ENCODE data around the gene IGSF5.
"Not testable (repeated sequence)": the region's sequence is repeated elsewhere in the genome, so short reads cannot be mapped to it uniquely, and the experiment has no call there.

The IGSF5 gene

GRCh38 chr21:39744883-39745282 is at the start of gene IGSF5:
Gene IGSF5, plus strand, starts transcription at chr21:39745183. Its CDS starts 327 bp downstream, at chr21:39745510.
- H3K27ac ChIP-seq, result not testable (repeated sequence)

GRCh38 chr21:39696196-39696595 is 48.8 kb upstream of the IGSF5 start:
- TF ChIP-seq ZFX (IDR thresholded peaks at IDR 0.05; ENCODE audit: borderline replicate concordance) (no peak), CTCF (IDR thresholded peaks at IDR 0.05) (no peak)
- no peak overlapping the region for H3K27ac ChIP-seq

DNA sequence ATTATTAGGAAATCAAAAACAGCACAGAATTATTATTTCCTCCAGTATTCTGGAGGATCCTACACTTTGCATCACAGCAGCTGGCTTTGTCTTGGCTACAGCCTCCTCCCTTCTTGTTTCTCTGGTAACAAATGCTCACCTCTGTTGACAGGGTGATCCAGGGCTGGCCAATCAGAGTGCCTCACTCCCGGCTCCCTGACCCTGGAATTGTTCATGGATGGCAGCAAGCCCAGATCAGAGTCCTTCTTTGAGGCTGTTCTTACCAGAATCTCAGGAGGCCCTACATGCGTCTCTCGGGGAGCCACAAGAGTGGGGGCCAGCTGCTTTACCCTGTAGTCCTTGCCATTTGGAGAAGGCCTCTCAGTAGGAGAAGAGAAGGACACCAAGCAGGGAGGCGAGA is 48.4 kb upstream of the IGSF5 start:
- TF ChIP-seq CTCF (IDR thresholded peaks at IDR 0.05), result no peak
- no peak for TF ChIP-seq ZFX (IDR thresholded peaks at IDR 0.05; ENCODE audit: borderline replicate concordance)
- no peak overlapping the region for H3K27ac ChIP-seq

- TF ChIP-seq CTCF (IDR thresholded peaks at IDR 0.05) (no peak), ZFX (IDR thresholded peaks at IDR 0.05; ENCODE audit: borderline replicate concordance) (no peak)
- no peak overlapping the region for H3K27ac ChIP-seq
Measured at GRCh38 chr21:39700318-39700717, 44.7 kb upstream of the IGSF5 start.

- H3K27ac ChIP-seq, result no peak overlapping the region
- TF ChIP-seq ZFX (IDR thresholded peaks at IDR 0.05; ENCODE audit: borderline replicate concordance) (no peak), CTCF (IDR thresholded peaks at IDR 0.05) (no peak)
Measured at GRCh38 chr21:39703578-39703977, 41.4 kb upstream of the IGSF5 start.

- no peak for TF ChIP-seq ZFX (IDR thresholded peaks at IDR 0.05; ENCODE audit: borderline replicate concordance)
- TF ChIP-seq CTCF (IDR thresholded peaks at IDR 0.05), result no peak
- H3K27ac ChIP-seq, result no peak overlapping the region
Measured at GRCh38 chr21:39705849-39706248, 39.1 kb upstream of the IGSF5 start.

DNA sequence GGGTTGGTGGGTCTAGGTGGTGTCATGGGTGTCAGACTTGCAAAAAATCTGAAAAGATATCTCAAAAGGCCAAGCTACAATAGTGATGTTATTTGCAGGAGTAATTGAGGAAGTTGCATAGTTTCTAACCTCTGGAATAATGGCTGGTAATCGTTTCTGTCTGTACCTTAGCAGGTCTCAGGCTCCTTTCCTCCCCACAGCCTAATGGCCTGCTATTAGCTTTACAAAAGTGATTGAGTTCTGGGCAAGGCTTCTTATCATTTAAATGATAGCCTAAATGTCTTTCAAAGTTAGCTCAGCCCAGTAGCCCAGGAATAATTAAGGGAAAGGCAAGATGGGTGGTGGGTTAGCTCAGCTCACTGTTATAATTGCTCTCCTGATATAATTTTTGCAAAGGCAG is 37.7 kb upstream of the IGSF5 start:
- H3K27ac ChIP-seq, result no peak overlapping the region
- TF ChIP-seq ZFX (IDR thresholded peaks at IDR 0.05; ENCODE audit: borderline replicate concordance) (no peak), CTCF (IDR thresholded peaks at IDR 0.05) (no peak)

- TF ChIP-seq CTCF (IDR thresholded peaks at IDR 0.05) (no peak), ZFX (IDR thresholded peaks at IDR 0.05; ENCODE audit: borderline replicate concordance) (no peak)
- no peak overlapping the region for H3K27ac ChIP-seq
Measured at GRCh38 chr21:39710866-39711265, 34.1 kb upstream of the IGSF5 start.
